ENCODE results near the gene CARD9. TPM values are rescaled to one million over a fixed set of nuclear protein-coding genes. Genes with fewer than 3 reads are reported as not detected.

Gene CARD9
- total RNA-seq, 1 experiment from 2014 or later: 5.6 TPM

GRCh38 chr9:136338511-136338910, 35.0 kb downstream of the CARD9 start:
- no peaks in the 10 kb centered on the region for H3K27me3 ChIP-seq (ENCODE audit: insufficient read depth, low read length)
- Mint-ChIP-seq H3K27me3 (ENCODE audit: low read depth) (no peaks in the 10 kb centered on the region; the same call in 1 of the 2 replicates), H3K9me3 (no peaks in the 10 kb centered on the region), H3K36me3 (ENCODE audit: insufficient read depth in 1 of 3, low read depth in 3 of 3) (no peaks in the 10 kb centered on the region; a peak in 1 of 7 replicates), H3K4me1 (peaks cover 6 to 17% of the 10 kb centered on the region in 2 experiments; a peak in 3 of 4 replicates), H3K4me3 (no peak overlapping the region), H3K27ac (no peak overlapping the region)
- TF ChIP-seq, protein P1, sequence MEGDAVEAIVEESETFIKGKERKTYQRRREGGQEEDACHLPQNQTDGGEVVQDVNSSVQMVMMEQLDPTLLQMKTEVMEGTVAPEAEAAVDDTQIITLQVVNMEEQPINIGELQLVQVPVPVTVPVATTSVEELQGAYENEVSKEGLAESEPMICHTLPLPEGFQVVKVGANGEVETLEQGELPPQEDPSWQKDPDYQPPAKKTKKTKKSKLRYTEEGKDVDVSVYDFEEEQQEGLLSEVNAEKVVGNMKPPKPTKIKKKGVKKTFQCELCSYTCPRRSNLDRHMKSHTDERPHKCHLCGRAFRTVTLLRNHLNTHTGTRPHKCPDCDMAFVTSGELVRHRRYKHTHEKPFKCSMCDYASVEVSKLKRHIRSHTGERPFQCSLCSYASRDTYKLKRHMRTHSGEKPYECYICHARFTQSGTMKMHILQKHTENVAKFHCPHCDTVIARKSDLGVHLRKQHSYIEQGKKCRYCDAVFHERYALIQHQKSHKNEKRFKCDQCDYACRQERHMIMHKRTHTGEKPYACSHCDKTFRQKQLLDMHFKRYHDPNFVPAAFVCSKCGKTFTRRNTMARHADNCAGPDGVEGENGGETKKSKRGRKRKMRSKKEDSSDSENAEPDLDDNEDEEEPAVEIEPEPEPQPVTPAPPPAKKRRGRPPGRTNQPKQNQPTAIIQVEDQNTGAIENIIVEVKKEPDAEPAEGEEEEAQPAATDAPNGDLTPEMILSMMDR (conservative IDR thresholded peaks at IDR 0.05): no peak
- H4K8ac ChIP-seq (replicated peaks; ENCODE audit: insufficient read length, low read depth, low read length): no peak overlapping the region
- no peak for DNase-seq
- H3K27ac ChIP-seq (ENCODE audit: insufficient read length, low read depth, low read length): no peak overlapping the region
- no peak overlapping the region for H2BK120ac ChIP-seq (ENCODE audit: low read depth, low read length, poor library complexity, severe bottlenecking)
- H2AK5ac ChIP-seq (ENCODE audit: insufficient read length, low read length): no peak overlapping the region
- no peak overlapping the region for H4K91ac ChIP-seq (ENCODE audit: insufficient read length, low read depth, low read length)
- H3K4me2 ChIP-seq (ENCODE audit: insufficient read depth, insufficient read length, low read length): no peak overlapping the region
- no peaks in the 10 kb centered on the region for H3K9me3 ChIP-seq (ENCODE audit: control insufficient read depth, low read depth, low read length)
- H3K23me2 ChIP-seq (ENCODE audit: insufficient read length, low read depth, low read length, poor library complexity, severe bottlenecking): no peaks in the 10 kb centered on the region
- no peak overlapping the region for H2BK15ac ChIP-seq (ENCODE audit: low read depth, low read length)
- no peaks in the 10 kb centered on the region for H4K20me1 ChIP-seq (ENCODE audit: control insufficient read depth, insufficient read depth, insufficient read length)
- no peak overlapping the region for H2BK5ac ChIP-seq (ENCODE audit: insufficient read length, low read length)
- no peak overlapping the region for H3K18ac ChIP-seq (ENCODE audit: insufficient read length, low read depth, low read length)
- no peak overlapping the region for H3K23ac ChIP-seq (ENCODE audit: insufficient read length, low read depth, low read length)
- no peak overlapping the region for H3K4ac ChIP-seq (ENCODE audit: low read depth, low read length)
- no peak overlapping the region for H3K56ac ChIP-seq (ENCODE audit: insufficient read length, low read depth, low read length)
- no peak overlapping the region for H3K14ac ChIP-seq (ENCODE audit: insufficient read depth, low read length)
- H3K9ac ChIP-seq (ENCODE audit: extremely low read depth, insufficient read length, low read length): no peak overlapping the region
- H2BK20ac ChIP-seq (ENCODE audit: low read depth, low read length, poor library complexity, severe bottlenecking): no peak overlapping the region
- no peak overlapping the region for H2AFZ ChIP-seq (ENCODE audit: low read length)
- H3K79me1 ChIP-seq (ENCODE audit: insufficient read depth, low read depth, low read length, poor library complexity, severe bottlenecking): no peaks in the 10 kb centered on the region
- H3K4me1 ChIP-seq (ENCODE audit: insufficient read depth, low read length): no peaks in the 10 kb centered on the region
- WGBS (ENCODE audit: extremely low coverage, insufficient read length, low lambda C conversion rate): no CpG with 5 or more reads among the region's 25 CpGs
- no peak overlapping the region for H3T11ph ChIP-seq (ENCODE audit: low read length)
- no peak overlapping the region for H4K5ac ChIP-seq (ENCODE audit: insufficient read length, low read depth, low read length)
- H2BK12ac ChIP-seq (ENCODE audit: insufficient read length, low read depth, low read length): no peak overlapping the region
- no peaks in the 10 kb centered on the region for H3K79me2 ChIP-seq (ENCODE audit: insufficient read depth, low read length)

All from H9 (cell line).